Body of pancreas (tissue), 4 donors: ENCODE results near the gene TCF7L1. TPM values are rescaled to one million over a fixed set of nuclear protein-coding genes. Genes with fewer than 3 reads are reported as not detected.

Source experiments
- ATAC-seq: fragments of 150-250 bp; one replicate; pipeline ENCODE4 v1.9.1; 2016
- DNase-seq, 4 donors: peaks; one replicate each; pipeline ENCODE4 v3.0.0-alpha.2; 2019
- H3K27ac ChIP-seq, 4 donors: fragments of 200-600 bp; sonication (generic); 1 replicate in 3 of 4; 2 replicates in 1 of 4; pipeline versions ENCODE4 v1.5.1 to v1.6.1; 2016 to 2019; ENCODE audit warnings: mild to moderate bottlenecking in 1 of 4, mixed read lengths in 1 of 4, moderate library complexity in 1 of 4
- H3K27me3 ChIP-seq, 2 donors: fragments of 200-600 bp; sonication (generic); one replicate each; pipeline ENCODE4 v1.6.0; 2016; ENCODE audit warnings: mild to moderate bottlenecking in 1 of 2
- H3K36me3 ChIP-seq, 2 donors: fragments of 200-600 bp; sonication (generic); replicated peaks in 1 of 2; 2 replicates each; pipeline ENCODE4 v1.5.1; 2016; ENCODE audit warnings: low read depth in 2 of 2; ENCODE audit not compliant: insufficient read depth in 1 of 2
- H3K4me1 ChIP-seq: fragments of 200-600 bp; sonication (generic); one replicate; pipeline ENCODE4 v1.6.0; 2016
- H3K4me3 ChIP-seq, 2 donors: fragments of 200-600 bp; sonication (generic); 1 replicate in 1 of 2; 2 replicates in 1 of 2; pipeline ENCODE4 v1.5.1; 2016 to 2019
- H3K9me3 ChIP-seq, 3 donors: fragments of 200-600 bp; sonication (generic); 1 replicate in 2 of 3; 2 replicates in 1 of 3; pipeline ENCODE4 v1.5.1; 2016
- CTCF ChIP-seq, 7 experiments: fragments of 450-650 bp in 4 of 7; fragments of 200-600 bp in 3 of 7; sonication (generic) in 3 of 7; IDR thresholded peaks; one replicate each; pipeline ENCODE4 v1.5.1; 2016 to 2019; ENCODE audit warnings: antibody characterized with exemption in 7 of 7
- POLR2A ChIP-seq, 3 donors: fragments of 450-650 bp; IDR thresholded peaks; one replicate each; pipeline ENCODE4 v1.6.1; 2016; ENCODE audit warnings: antibody characterized with exemption in 3 of 3, mild to moderate bottlenecking in 2 of 3
- WGBS, 2 donors: methylation state at CpG; one replicate each; pipeline ENCODE4 v1.1.5; 2017; 5-methylcytosine and 5-hydroxymethylcytosine counted together
- intact Hi-C: fragments of 100-400 bp; cut with DNase I; formaldehyde crosslinking; loops from one replicate; pipeline ENCODE4 v1.15.1; 2023
- total RNA-seq, 2 donors: library from RNA; depleted of rRNA; stranded (reverse); fragments of >200 nt; gene quantifications; one replicate each; pipeline ENCODE4 v1.1.0, GENCODE V29; 2016

TCF7L1 gene
- total RNA-seq, 2 donors from 2014 or later, result 2.1 to 4.3 TPM

GRCh38 chr2:85238607-85239006 lies 105.4 kb downstream of the TCF7L1 start:
- H3K36me3 ChIP-seq, result no peaks in the 10 kb centered on the region
- H3K27me3 ChIP-seq, result no peaks in the 10 kb centered on the region
- intact Hi-C loops, result loop anchor here (10.0 kb wide), 1 partner anchor 426 kb away; the partner anchor contains the start of gene SFTPB
- no peaks in the 10 kb centered on the region for H3K4me1 ChIP-seq
- TF ChIP-seq CTCF (IDR thresholded peaks at IDR 0.05) (no peak), POLR2A (IDR thresholded peaks at IDR 0.05) (no peak)
- H3K9me3 ChIP-seq, result no peaks in the 10 kb centered on the region
- 91 to 96% methylated on average over 8 of the region's 8 CpGs for WGBS, 2 donors
- H3K4me3 ChIP-seq, result no peak overlapping the region
- ATAC-seq, result no peak
- no peak for DNase-seq
- no peak overlapping the region for H3K27ac ChIP-seq

- WGBS, 2 donors, result 81 to 93% methylated on average over 3 of the region's 3 CpGs
- intact Hi-C loops, result loop anchor here (10.0 kb wide), 1 partner anchor 426 kb away; the partner anchor contains the start of gene SFTPB
- H3K36me3 ChIP-seq, result no peaks in the 10 kb centered on the region
- no peaks in the 10 kb centered on the region for H3K4me1 ChIP-seq
- TF ChIP-seq CTCF (IDR thresholded peaks at IDR 0.05), result no peak
- TF ChIP-seq POLR2A (IDR thresholded peaks at IDR 0.05), result no peak
- H3K4me3 ChIP-seq, result no peak overlapping the region
- DNase-seq (no peak), ATAC-seq (no peak)
- H3K27me3 ChIP-seq, result no peaks in the 10 kb centered on the region
- H3K27ac ChIP-seq, result no peak overlapping the region
- no peaks in the 10 kb centered on the region for H3K9me3 ChIP-seq
These were observed 105.9 kb downstream of the TCF7L1 start for GRCh38 chr2:85239102-85239501.

- WGBS, 2 donors, result 69 to 75% methylated on average over 8 of the region's 8 CpGs
- ATAC-seq, result no peak
- no peak for TF ChIP-seq POLR2A (IDR thresholded peaks at IDR 0.05)
- no peak for TF ChIP-seq CTCF (IDR thresholded peaks at IDR 0.05)
- no peak for DNase-seq
- H3K27ac ChIP-seq, result no peak overlapping the region
- no peaks in the 10 kb centered on the region for H3K9me3 ChIP-seq
- H3K4me1 ChIP-seq, result no peaks in the 10 kb centered on the region
- H3K4me3 ChIP-seq, result no peak overlapping the region
- H3K36me3 ChIP-seq, result no peaks in the 10 kb centered on the region
- intact Hi-C loops, result no loop called here
- no peaks in the 10 kb centered on the region for H3K27me3 ChIP-seq
These were observed 106.9 kb downstream of the TCF7L1 start for GRCh38 chr2:85240055-85240454.

GRCh38 chr2:85242321-85242720 lies 109.1 kb downstream of the TCF7L1 start:
- no peaks in the 10 kb centered on the region for H3K9me3 ChIP-seq
- no peaks in the 10 kb centered on the region for H3K36me3 ChIP-seq
- TF ChIP-seq CTCF (IDR thresholded peaks at IDR 0.05) (no peak), POLR2A (IDR thresholded peaks at IDR 0.05) (no peak)
- H3K27me3 ChIP-seq, result no peaks in the 10 kb centered on the region
- H3K4me1 ChIP-seq, result no peaks in the 10 kb centered on the region
- intact Hi-C loops, result no loop called here
- ATAC-seq (no peak), DNase-seq (no peak)
- 93 to 97% methylated on average over 7 of the region's 7 CpGs for WGBS, 2 donors
- H3K4me3 ChIP-seq, result no peak overlapping the region
- H3K27ac ChIP-seq, result no peak overlapping the region
